GM12874 (cell line): Measurements from ENCODE around the gene E2F3.

ENCODE experiments used
- CTCF ChIP-seq: IDR thresholded peaks from 2 replicates; pipeline ENCODE4 v1.5.1; 2011; ENCODE audit warnings: low read depth, mild to moderate bottlenecking, control low read depth, low read length, moderate library complexity; ENCODE audit not compliant: insufficient read depth

The E2F3 gene

GRCh38 chr6:20417819-20418218 is 16.1 kb downstream of the E2F3 start:
- TF ChIP-seq CTCF = no peak

GRCh38 chr6:20426177-20427082 is 24.8 kb downstream of the E2F3 start:
- no peak for TF ChIP-seq CTCF

GRCh38 chr6:20427856-20428255 is 26.2 kb downstream of the E2F3 start:
- TF ChIP-seq CTCF = no peak

- TF ChIP-seq CTCF = no peak
Measured at GRCh38 chr6:20432692-20433091, 31.0 kb downstream of the E2F3 start.

GRCh38 chr6:20433321-20433720 is 31.6 kb downstream of the E2F3 start:
- no peak for TF ChIP-seq CTCF

GRCh38 chr6:20433929-20434328 is 32.2 kb downstream of the E2F3 start:
- no peak for TF ChIP-seq CTCF

GRCh38 chr6:20434766-20435165 is 33.1 kb downstream of the E2F3 start:
- TF ChIP-seq CTCF = no peak
